Brain microvascular endothelial cell (primary cell): ENCODE results near the gene NEU2.
"Not testable (repeated sequence)": the region's sequence is repeated elsewhere in the genome, so short reads cannot be mapped to it uniquely, and the experiment has no call there.

Experiments
- DNase-seq: peaks from one replicate; pipeline ENCODE4 v3.0.0-alpha.2; 2020
- H3K27ac ChIP-seq: fragments of 250-450 bp; sonication (Bioruptor Pico); 2 replicates; pipeline ENCODE4 v1.5.1; 2020; ENCODE audit warnings: mild to moderate bottlenecking, moderate library complexity
- H3K27me3 ChIP-seq: fragments of 250-450 bp; sonication (Bioruptor Pico); replicated peaks from 2 replicates; pipeline ENCODE4 v1.5.1; 2020; ENCODE audit warnings: mild to moderate bottlenecking
- H3K36me3 ChIP-seq: fragments of 250-450 bp; sonication (Bioruptor Pico); replicated peaks from 2 replicates; pipeline ENCODE4 v1.5.1; 2020; ENCODE audit warnings: mild to moderate bottlenecking
- H3K4me3 ChIP-seq: 2 replicates; pipeline ENCODE4 v1.5.1; 2011; ENCODE audit warnings: low read depth, mild to moderate bottlenecking, control low read depth, low read length, moderate library complexity
- in situ Hi-C: cut with HindIII; loops from 2 replicates; pipeline ENCODE4 v1.10.0; 2017; ENCODE audit warnings: low sequenced_read_pairs, low pct_ligation_motif_present
- TF ChIP-seq, protein P1 (sequence below): IDR thresholded peaks from 2 replicates; pipeline ENCODE4 v1.5.1; 2011; ENCODE audit warnings: low read depth, mild to moderate bottlenecking, moderate library complexity, low read length, control low read depth, inconsistent platforms; ENCODE audit errors: missing control alignments

NEU2 gene

DNA sequence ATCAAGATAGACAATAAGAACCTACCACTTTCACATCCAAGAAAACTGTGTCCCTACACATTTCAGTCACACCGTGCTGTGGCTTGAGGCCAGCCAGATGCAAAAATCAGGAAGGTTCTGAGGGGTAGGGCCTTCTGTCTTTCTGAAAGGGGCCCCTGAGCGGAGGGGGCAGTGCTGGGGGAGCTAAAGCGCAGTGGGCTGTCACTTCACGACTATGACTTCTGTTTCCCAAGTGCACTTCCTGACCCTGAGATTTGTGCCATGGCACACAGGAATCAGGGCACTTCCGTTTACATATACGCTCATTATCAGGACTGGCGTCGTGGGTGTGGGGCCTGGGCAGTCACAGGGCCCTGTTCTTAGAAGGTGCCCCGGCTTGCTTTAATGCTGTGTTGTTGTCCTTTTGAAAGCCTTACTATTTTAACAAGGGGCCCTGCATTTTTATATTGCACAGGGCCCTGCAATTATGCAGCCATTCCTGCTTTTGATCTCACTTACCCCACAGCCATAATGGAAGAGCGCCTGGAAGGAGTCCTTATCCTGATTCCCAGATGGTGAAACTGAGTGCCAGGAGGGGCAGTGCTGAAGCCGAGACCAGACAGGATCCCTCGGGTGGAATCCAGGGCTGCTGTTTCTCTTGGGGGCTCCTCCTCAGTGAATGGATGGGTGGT is 20.0 kb upstream of the NEU2 start:
- no peak overlapping the region for H3K4me3 ChIP-seq
- no peak overlapping the region for H3K27ac ChIP-seq
- in situ Hi-C loops = no loop called here
- H3K27me3 ChIP-seq = no peaks in the 10 kb centered on the region
- no peaks in the 10 kb centered on the region for H3K36me3 ChIP-seq
- TF ChIP-seq, protein P1, sequence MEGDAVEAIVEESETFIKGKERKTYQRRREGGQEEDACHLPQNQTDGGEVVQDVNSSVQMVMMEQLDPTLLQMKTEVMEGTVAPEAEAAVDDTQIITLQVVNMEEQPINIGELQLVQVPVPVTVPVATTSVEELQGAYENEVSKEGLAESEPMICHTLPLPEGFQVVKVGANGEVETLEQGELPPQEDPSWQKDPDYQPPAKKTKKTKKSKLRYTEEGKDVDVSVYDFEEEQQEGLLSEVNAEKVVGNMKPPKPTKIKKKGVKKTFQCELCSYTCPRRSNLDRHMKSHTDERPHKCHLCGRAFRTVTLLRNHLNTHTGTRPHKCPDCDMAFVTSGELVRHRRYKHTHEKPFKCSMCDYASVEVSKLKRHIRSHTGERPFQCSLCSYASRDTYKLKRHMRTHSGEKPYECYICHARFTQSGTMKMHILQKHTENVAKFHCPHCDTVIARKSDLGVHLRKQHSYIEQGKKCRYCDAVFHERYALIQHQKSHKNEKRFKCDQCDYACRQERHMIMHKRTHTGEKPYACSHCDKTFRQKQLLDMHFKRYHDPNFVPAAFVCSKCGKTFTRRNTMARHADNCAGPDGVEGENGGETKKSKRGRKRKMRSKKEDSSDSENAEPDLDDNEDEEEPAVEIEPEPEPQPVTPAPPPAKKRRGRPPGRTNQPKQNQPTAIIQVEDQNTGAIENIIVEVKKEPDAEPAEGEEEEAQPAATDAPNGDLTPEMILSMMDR = no peak
- DNase-seq = no peak

DNA sequence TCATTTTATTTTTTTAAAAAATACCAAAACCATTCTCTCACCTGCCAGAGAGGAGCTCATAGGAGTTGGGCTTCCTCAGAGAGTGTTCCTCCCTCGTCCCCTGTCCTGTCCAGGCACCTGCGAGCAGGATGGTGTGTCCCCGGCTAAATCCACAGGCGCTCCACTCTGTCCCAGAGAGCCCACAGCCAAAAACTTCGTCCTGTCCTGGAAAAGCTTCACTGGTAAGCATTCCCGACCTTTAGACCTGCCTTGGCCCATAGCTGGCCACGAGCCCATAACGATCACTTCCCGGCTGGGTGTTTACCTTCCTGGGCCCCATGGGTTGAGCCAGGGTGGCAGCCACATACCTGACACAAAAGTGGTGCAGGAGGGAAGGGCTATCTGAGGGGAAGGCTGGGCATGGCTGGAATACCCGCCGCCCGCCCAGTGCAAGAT is 19.4 kb upstream of the NEU2 start, which contains the start of gene NGEF:
Gene NGEF, minus strand, starts transcription at position 230 of the 435 bp plus-strand sequence. CDS start 38,366 bp downstream, outside the sequence.
- TF ChIP-seq, protein P1 = no peak
- DNase-seq = no peak
- no peaks in the 10 kb centered on the region for H3K36me3 ChIP-seq
- H3K27ac ChIP-seq = no peak within 1 kb of the TSS
- no peak within 1 kb of the TSS for H3K4me3 ChIP-seq
- in situ Hi-C loops = no loop called here
- H3K27me3 ChIP-seq = no peaks in the 10 kb centered on the region

DNA sequence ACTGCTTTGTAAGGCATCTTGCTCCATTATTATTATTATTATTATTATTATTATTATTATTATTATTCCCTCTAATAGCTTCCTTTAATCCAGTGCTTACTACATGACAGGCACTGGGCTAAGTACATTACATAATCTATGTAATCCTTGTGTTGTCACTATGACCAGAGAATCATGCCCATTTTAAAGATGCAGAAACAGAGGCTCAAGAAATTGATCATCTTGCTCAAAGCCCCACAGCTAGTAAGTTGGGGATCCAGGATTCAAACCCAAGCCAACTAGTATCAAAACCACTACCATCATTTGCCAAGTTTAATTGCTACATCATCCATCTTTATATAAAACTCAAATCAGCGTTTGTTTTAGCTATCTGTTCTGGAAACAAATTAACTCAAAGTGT is 18.8 kb upstream of the NEU2 start:
- DNase-seq = no peak
- Histone ChIP-seq H3K27ac (no peak overlapping the region), H3K27me3 (no peaks in the 10 kb centered on the region), H3K4me3 (no peak overlapping the region), H3K36me3 (no peaks in the 10 kb centered on the region)
- in situ Hi-C loops = no loop called here
- TF ChIP-seq, protein P1 = no peak

DNA sequence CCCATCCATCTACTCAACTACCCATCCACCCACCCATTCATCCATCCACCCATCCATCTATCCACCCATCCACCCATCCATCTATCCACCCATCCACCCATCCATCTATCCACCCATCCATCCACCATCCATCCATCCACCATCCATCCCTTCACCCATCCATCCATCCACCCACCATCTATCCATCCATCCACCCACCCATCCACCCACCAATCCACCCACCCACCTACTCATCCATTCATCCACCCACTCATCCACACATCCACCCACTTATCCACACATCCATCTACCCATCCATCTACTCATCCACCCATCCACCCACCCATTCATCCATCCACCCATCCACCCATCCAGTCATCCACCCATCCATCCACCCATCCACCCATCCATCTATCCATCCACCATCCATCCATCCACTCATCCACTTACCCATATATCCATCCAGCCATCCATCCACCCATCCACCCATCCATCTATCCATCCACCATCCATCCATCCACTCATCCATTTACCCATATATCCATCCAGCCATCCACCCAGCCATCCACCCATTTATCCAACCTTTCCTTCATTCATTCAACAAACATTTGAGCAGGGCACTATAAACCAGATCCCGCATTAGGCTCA is 17.3 kb upstream of the NEU2 start:
- TF ChIP-seq, protein P1 = no peak
- Histone ChIP-seq H3K27ac (no peak overlapping the region), H3K36me3 (no peaks in the 10 kb centered on the region), H3K27me3 (no peaks in the 10 kb centered on the region), H3K4me3 (no peak overlapping the region)
- in situ Hi-C loops = no loop called here
- no peak for DNase-seq

DNA sequence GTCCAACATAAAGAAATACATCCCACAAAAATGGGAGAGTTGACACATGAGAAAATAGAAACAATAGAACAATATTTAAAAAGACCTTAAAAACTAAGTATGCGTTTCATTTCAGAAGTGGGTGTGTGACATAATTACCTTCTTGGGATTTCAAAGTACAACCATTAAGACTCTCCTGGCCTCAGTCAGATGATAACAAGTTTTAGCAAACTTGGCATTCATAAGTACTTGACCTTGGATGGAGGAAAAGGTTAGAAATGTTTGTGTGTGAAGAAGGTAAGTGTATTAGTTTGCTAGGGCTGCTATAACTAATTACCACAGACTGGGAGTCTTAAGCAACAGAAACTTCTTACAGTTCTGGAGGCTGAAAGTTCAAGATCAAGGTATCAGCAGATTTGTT is 14.5 kb upstream of the NEU2 start:
- TF ChIP-seq, protein P1 = no peak
- in situ Hi-C loops = no loop called here
- Histone ChIP-seq H3K36me3 (no peaks in the 10 kb centered on the region), H3K27ac (no peak overlapping the region), H3K4me3 (no peak overlapping the region), H3K27me3 (no peaks in the 10 kb centered on the region)
- no peak for DNase-seq

DNA sequence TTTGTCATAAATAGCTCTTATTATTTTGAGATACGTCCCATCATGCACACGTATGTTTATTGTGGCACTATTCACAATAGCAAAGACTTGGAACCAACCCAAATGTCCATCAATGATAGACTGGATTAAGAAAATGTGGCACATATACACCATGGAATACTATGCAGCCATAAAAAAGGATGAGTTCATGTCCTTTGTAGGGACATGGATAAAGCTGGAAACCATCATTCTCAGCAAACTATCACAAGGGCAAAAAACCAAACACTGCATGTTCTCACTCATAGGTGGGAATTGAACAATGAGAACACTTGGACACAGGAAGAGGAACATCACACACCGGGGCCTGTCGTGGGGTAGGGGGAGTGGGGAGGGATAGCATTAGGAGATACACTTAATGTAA is 12.9 kb upstream of the NEU2 start:
- H3K36me3 ChIP-seq, H3K4me3 ChIP-seq, in situ Hi-C loops, H3K27me3 ChIP-seq, DNase-seq, H3K27ac ChIP-seq: not testable (repeated sequence)
